Hepatocyte (in vitro differentiated cells): ENCODE data around the gene NFIA. TPM values are rescaled to one million over a fixed set of nuclear protein-coding genes. Genes with fewer than 3 reads are reported as not detected.
A peak's percentile ranks its signal among the peaks of the same experiment; 100 is the strongest.

Experiments
- DNase-seq: peaks from one replicate; pipeline ENCODE4 v3.0.0-alpha.2; 2016; ENCODE audit warnings: low spot score
- H2AFZ ChIP-seq: fragments of 200-600 bp; sonication (generic); 2 replicates; pipeline ENCODE4 v1.6.0; 2016; ENCODE audit warnings: antibody characterized with exemption, mild to moderate bottlenecking
- H3K27ac ChIP-seq: fragments of 200-600 bp; sonication (generic); 2 replicates; pipeline ENCODE4 v1.5.1; 2016; ENCODE audit warnings: mild to moderate bottlenecking
- H3K27me3 ChIP-seq: fragments of 200-600 bp; sonication (generic); 2 replicates; pipeline ENCODE4 v1.6.1; 2016
- H3K36me3 ChIP-seq: fragments of 200-600 bp; sonication (generic); replicated peaks from 2 replicates; pipeline ENCODE4 v1.5.1; 2016; ENCODE audit warnings: low read depth; ENCODE audit not compliant: insufficient read depth
- H3K4me1 ChIP-seq: fragments of 200-600 bp; sonication (generic); 2 replicates; pipeline ENCODE4 v1.5.1; 2016; ENCODE audit warnings: mild to moderate bottlenecking, moderate library complexity; ENCODE audit not compliant: insufficient read depth
- H3K4me2 ChIP-seq: fragments of 200-600 bp; sonication (generic); 2 replicates; pipeline ENCODE4 v1.6.0; 2016
- H3K4me3 ChIP-seq: fragments of 200-600 bp; sonication (generic); 2 replicates; pipeline ENCODE4 v1.5.1; 2016; ENCODE audit warnings: mild to moderate bottlenecking
- H3K79me2 ChIP-seq: fragments of 200-600 bp; sonication (generic); 2 replicates; pipeline ENCODE4 v1.6.0; 2017; ENCODE audit warnings: mild to moderate bottlenecking
- H3K9me2 ChIP-seq: fragments of 200-600 bp; sonication (generic); replicated peaks from 2 replicates; pipeline ENCODE4 v1.6.0; 2017; ENCODE audit warnings: mild to moderate bottlenecking; ENCODE audit not compliant: insufficient read depth
- H3K9me3 ChIP-seq: fragments of 200-600 bp; sonication (generic); 2 replicates; pipeline ENCODE4 v1.5.1; 2016; ENCODE audit warnings: low read depth, mild to moderate bottlenecking
- H4K20me1 ChIP-seq: fragments of 200-600 bp; sonication (generic); 2 replicates; pipeline ENCODE4 v1.6.0; 2016; ENCODE audit warnings: mild to moderate bottlenecking; ENCODE audit not compliant: insufficient read depth, poor library complexity, severe bottlenecking
- EZH2 ChIP-seq: fragments of 200-600 bp; sonication (generic); IDR thresholded peaks from 2 replicates; pipeline ENCODE4 v1.6.1; 2016; ENCODE audit warnings: antibody characterized with exemption, mild to moderate bottlenecking, borderline replicate concordance
- EZH2phosphoT487 ChIP-seq: fragments of 200-600 bp; sonication (generic); IDR thresholded peaks from one replicate; pipeline ENCODE4 v1.6.1; 2018; ENCODE audit warnings: antibody characterized with exemption, mild to moderate bottlenecking, low read depth, moderate library complexity; ENCODE audit not compliant: unreplicated experiment, severe bottlenecking
- WGBS: methylation state at CpG from one replicate; pipeline ENCODE4 v1.1.6; 2016; ENCODE audit warnings: low lambda C conversion rate; ENCODE audit errors: missing lambda C conversion rate; 5-methylcytosine and 5-hydroxymethylcytosine counted together
- polyA plus RNA-seq: library from polyadenylated mRNA; unstranded; fragments of >200 nt; fragmentation: Nextera tagmentation; extraction: Ambion mirVana; gene quantifications from 2 replicates; pipeline ENCODE4 v1.2.1, GENCODE V29; 2016
- total RNA-seq: library from RNA; depleted of rRNA; stranded (reverse); fragments of >200 nt; gene quantifications from 2 replicates; pipeline ENCODE4 v1.2.3, GENCODE V29; 2014
- TF ChIP-seq, protein P1 (sequence below): fragments of 200-600 bp; sonication (generic); IDR thresholded peaks from 2 replicates; pipeline ENCODE4 v1.5.1; 2016; ENCODE audit warnings: antibody characterized with exemption, mild to moderate bottlenecking; ENCODE audit not compliant: poor library complexity

NFIA gene
- total RNA-seq (15.1 and 18.1 TPM in 2 replicates), polyA plus RNA-seq (12.6 and 18.2 TPM in 2 replicates)

DNA sequence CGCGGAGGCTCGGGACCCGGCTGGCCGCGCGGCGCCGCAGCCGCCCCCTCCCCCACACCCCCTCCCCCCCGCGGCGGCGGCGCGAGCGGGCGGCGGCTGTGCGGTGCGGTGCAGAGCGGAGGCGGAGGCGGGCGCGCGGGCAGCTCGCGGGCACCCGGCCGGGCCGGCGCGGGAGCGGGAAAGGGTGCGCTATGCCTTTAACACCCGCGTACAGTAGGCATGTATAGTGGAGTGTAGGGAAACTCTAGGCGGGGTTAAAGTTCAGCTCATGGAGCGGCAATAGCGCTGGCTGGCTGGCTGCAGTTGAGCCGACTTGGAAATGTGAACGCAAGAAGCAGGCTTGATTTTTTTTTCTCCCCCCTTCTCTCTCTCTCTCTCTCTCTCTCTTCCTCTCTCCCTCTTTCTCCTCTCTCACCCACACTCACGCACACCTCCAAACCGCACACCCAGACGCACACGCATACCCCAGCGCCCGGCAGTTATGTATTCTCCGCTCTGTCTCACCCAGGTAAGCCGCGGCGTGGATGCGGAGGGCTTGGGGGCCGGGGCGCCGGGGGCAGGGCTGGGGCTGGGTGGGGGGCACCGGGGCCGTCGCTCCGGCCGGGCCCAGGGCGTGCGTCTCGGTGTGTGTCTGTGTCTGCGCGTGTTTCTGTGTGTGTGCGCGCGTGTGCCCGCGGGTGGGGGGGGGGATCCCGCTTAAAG is at the start of gene NFIA:
Gene NFIA, plus strand, starts transcription at position 251 of the 702 bp plus-strand sequence.
- H4K20me1 ChIP-seq = no peaks in the 10 kb centered on the region
- peak within 1 kb of the TSS; percentile 82 for H3K4me2 ChIP-seq
- no peaks in the 10 kb centered on the region for H3K27me3 ChIP-seq
- H2AFZ ChIP-seq = peak within 1 kb of the TSS; percentile 50
- no peaks in the 10 kb centered on the region for H3K36me3 ChIP-seq
- H3K79me2 ChIP-seq = peaks cover 44% of the 10 kb centered on the region
- DNase-seq = peak; percentile 74
- H3K4me3 ChIP-seq = peak within 1 kb of the TSS; percentile 83
- TF ChIP-seq EZH2phosphoT487 = no peak
- no peak for TF ChIP-seq EZH2
- TF ChIP-seq, protein P1, sequence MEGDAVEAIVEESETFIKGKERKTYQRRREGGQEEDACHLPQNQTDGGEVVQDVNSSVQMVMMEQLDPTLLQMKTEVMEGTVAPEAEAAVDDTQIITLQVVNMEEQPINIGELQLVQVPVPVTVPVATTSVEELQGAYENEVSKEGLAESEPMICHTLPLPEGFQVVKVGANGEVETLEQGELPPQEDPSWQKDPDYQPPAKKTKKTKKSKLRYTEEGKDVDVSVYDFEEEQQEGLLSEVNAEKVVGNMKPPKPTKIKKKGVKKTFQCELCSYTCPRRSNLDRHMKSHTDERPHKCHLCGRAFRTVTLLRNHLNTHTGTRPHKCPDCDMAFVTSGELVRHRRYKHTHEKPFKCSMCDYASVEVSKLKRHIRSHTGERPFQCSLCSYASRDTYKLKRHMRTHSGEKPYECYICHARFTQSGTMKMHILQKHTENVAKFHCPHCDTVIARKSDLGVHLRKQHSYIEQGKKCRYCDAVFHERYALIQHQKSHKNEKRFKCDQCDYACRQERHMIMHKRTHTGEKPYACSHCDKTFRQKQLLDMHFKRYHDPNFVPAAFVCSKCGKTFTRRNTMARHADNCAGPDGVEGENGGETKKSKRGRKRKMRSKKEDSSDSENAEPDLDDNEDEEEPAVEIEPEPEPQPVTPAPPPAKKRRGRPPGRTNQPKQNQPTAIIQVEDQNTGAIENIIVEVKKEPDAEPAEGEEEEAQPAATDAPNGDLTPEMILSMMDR = no peak
- no peaks in the 10 kb centered on the region for H3K9me2 ChIP-seq
- H3K4me1 ChIP-seq = peaks cover 28% of the 10 kb centered on the region
- peak within 1 kb of the TSS; percentile 84 for H3K27ac ChIP-seq
- under 1% methylated on average over 35 of the region's 73 CpGs for WGBS
- H3K9me3 ChIP-seq = no peaks in the 10 kb centered on the region

DNA sequence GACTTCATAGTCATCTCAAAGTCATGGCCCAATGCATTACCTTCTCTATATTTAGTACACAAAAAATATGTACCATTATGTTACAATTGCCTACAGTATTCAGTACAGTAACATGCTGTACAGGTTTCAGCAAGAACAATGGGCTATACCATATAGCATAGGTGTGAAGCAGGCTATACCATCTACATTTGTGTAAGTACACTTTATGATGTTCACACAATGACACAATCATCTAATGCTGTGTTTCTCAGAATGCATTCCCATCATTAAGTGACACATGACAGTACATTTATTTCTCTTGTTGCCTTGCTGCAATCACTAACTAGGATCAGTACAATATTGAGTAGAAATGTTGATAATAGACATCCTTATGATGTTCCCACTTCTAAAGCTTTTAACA is 46.5 kb upstream of the NFIA start:
- H3K9me3 ChIP-seq = no peaks in the 10 kb centered on the region
- no peak overlapping the region for H3K27ac ChIP-seq
- H3K4me3 ChIP-seq = no peak overlapping the region
- no peaks in the 10 kb centered on the region for H3K36me3 ChIP-seq
- H4K20me1 ChIP-seq = no peaks in the 10 kb centered on the region
- H3K4me2 ChIP-seq = no peak overlapping the region
- no peaks in the 10 kb centered on the region for H3K27me3 ChIP-seq
- H2AFZ ChIP-seq = no peak overlapping the region
- H3K79me2 ChIP-seq = no peaks in the 10 kb centered on the region
- H3K9me2 ChIP-seq = no peaks in the 10 kb centered on the region
- no peaks in the 10 kb centered on the region for H3K4me1 ChIP-seq
- no peak for DNase-seq
- no peak for TF ChIP-seq EZH2phosphoT487
- TF ChIP-seq EZH2 = no peak
- TF ChIP-seq, protein P1 = no peak

DNA sequence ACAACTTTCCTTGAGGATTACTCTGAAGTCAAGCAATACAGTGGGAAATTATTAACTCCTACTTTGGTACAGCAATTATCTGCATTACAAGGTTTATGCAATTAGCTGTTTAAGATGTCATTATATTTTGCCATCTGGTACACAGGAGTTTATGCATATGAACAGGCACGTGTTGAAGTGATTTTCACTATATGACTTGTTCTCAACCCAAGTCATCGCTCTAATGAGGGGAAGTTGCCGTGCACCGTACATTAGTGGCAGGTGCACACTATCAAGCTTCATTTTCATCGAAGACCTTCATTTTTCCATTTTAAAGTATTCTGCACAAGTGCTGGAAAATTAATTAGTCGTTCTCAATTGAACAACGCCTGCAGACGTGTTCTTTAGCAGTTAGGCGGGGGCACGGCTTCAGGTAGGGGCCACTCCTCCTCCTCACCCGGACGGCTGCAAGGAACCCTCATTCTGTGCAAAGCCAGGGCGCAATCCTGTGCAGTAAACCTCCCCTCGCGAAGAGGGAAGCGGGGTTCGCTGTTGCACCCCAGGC is 39.8 kb upstream of the NFIA start:
- no peaks in the 10 kb centered on the region for H3K36me3 ChIP-seq

More for the DNA sequence above, 39.8 kb upstream of the NFIA start:
- no peak for DNase-seq
- H4K20me1 ChIP-seq = no peaks in the 10 kb centered on the region
- peak overlapping the region; percentile 74 for H3K4me2 ChIP-seq
- no peaks in the 10 kb centered on the region for H3K4me1 ChIP-seq
- no peak overlapping the region for H3K27ac ChIP-seq
- no peak overlapping the region for H3K4me3 ChIP-seq
- no peaks in the 10 kb centered on the region for H3K79me2 ChIP-seq
- TF ChIP-seq EZH2phosphoT487 (no peak), EZH2 (no peak)
- TF ChIP-seq, protein P1 = no peak
- H3K9me3 ChIP-seq = no peaks in the 10 kb centered on the region
- H2AFZ ChIP-seq = peak overlapping the region; percentile 67
- H3K27me3 ChIP-seq = peaks cover 8% of the 10 kb centered on the region
- WGBS = 41% methylated on average over 17 of the region's 17 CpGs
- H3K9me2 ChIP-seq = no peaks in the 10 kb centered on the region
